D721Med (cell line): ENCODE results near the gene EIF4G3.
"Not testable (repeated sequence)": the region's sequence is repeated elsewhere in the genome, so short reads cannot be mapped to it uniquely, and the experiment has no call there.

Experiments
- DNase-seq: peaks from one replicate; pipeline ENCODE4 v3.0.0; 2011; ENCODE audit warnings: low spot score; ENCODE audit not compliant: insufficient read length
- FAIRE-seq: peaks from 2 replicates; lab custom pipeline; 2011; peaks lifted over from hg19 to GRCh38; lab: Jason Lieb, UNC
- TF ChIP-seq, protein P1 (sequence below): IDR thresholded peaks from 2 replicates; pipeline ENCODE4 v1.5.1; 2012; ENCODE audit warnings: mild to moderate bottlenecking, control low read depth; ENCODE audit not compliant: insufficient read depth; ENCODE audit errors: missing control alignments

EIF4G3 gene

DNA sequence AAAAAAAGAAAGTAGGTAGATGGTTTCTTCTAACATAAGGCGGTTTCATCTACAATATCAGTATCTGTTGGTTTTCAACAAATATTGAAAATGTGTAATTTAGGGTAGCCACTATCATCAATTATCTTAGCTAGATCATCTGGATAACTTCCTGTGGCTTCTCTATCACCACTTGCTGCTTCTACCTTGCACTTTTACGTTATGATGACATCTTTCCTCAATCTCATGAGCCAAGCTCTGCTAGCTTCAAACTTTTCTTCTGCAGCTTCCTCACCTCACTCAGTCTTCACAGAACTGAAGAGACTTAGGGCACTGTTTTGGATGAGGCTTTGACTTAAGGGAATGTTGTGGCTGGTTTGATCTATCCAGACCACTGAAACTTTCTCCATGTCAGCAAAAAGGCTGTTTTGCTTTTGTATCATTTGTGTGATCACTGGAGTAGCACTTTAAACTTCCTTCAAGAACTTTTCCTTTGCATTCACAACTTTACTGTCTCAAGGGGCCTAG lies 244.7 kb downstream of the EIF4G3 start:
- TF ChIP-seq, protein P1, sequence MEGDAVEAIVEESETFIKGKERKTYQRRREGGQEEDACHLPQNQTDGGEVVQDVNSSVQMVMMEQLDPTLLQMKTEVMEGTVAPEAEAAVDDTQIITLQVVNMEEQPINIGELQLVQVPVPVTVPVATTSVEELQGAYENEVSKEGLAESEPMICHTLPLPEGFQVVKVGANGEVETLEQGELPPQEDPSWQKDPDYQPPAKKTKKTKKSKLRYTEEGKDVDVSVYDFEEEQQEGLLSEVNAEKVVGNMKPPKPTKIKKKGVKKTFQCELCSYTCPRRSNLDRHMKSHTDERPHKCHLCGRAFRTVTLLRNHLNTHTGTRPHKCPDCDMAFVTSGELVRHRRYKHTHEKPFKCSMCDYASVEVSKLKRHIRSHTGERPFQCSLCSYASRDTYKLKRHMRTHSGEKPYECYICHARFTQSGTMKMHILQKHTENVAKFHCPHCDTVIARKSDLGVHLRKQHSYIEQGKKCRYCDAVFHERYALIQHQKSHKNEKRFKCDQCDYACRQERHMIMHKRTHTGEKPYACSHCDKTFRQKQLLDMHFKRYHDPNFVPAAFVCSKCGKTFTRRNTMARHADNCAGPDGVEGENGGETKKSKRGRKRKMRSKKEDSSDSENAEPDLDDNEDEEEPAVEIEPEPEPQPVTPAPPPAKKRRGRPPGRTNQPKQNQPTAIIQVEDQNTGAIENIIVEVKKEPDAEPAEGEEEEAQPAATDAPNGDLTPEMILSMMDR: no peak
- FAIRE-seq: no peak

DNA sequence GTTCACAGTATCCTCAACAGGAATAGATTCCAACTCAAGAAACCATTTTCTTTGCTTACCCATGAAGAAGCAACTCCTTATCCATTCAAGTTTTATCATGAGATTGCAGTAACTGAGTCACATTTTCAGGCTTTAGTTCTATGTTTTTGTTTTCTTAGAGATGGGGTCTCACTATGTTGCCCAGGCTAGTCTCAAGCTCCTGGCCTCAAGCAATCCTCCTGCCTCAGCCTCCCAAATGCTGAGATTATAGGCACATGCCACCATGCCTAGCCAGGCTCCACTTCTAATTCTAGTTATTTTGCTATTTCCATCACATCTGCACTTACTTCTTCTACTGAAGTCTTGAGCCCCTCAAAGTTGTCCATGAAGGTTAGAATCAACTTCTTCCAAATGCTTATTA lies 246.3 kb downstream of the EIF4G3 start:
- TF ChIP-seq, protein P1: no peak
- DNase-seq (no peak), FAIRE-seq (no peak)

More for the DNA sequence above, 244.7 kb downstream of the EIF4G3 start:
- DNase-seq: no peak

DNA sequence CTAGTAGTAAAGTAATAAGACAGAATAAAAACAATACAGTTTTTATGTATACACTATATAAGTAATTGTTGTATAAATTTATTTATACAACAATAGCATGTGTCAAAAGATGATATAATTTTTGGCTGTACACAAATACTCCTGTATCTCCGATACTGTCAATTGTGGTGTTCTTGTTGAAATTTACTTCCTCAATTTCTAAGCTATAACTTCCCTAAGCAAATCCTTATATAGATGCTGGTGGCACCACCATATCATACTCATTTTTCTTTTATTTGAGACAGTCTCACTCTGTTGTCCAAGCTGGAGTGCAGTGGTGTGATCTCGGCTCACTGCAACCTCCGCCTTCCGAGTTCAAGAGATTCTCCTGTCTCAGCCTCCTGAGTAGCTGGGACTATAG lies 248.6 kb downstream of the EIF4G3 start:
- TF ChIP-seq, protein P1: no peak
- FAIRE-seq (no peak), DNase-seq (no peak)

DNA sequence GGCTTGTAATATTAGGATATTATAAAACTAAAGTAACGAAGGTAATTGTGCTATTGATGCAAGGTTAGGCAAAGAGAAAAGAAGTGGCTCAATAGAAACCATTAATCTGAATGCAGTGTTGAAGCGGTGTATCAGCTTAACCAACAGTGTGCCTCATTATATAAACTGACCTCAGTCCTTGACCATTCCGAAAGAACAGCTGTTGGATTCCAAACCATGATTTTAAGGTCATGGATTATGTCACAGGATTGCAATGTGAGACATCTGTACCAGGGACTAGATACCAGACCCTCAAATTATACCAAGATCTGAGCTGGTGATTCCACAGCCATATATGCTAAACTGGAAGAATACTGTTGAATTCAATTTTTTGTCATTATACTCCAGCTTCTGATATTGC lies 255.4 kb downstream of the EIF4G3 start:
- TF ChIP-seq, protein P1: no peak
- DNase-seq (no peak), FAIRE-seq (no peak)

DNA sequence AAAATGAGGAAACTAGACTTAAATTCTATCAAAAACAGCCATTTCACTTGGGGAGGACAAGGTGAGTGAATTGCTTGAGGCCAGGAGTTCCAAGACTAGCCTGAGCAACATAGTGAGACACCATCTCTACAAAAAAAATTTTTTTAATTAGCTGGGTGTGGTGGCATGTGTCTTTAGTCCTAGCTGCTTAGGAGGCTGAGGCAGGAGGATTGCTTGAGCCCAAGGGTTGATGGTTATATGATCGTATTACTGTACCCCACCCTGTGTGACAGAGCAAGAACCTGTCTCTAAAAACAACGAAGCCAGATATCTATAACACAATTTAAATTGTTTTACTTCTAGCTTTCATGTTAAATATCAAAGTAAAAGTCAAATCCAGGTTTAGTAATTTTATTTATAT lies 263.5 kb downstream of the EIF4G3 start:
- no peak for FAIRE-seq
- no peak for DNase-seq
- TF ChIP-seq, protein P1: no peak

DNA sequence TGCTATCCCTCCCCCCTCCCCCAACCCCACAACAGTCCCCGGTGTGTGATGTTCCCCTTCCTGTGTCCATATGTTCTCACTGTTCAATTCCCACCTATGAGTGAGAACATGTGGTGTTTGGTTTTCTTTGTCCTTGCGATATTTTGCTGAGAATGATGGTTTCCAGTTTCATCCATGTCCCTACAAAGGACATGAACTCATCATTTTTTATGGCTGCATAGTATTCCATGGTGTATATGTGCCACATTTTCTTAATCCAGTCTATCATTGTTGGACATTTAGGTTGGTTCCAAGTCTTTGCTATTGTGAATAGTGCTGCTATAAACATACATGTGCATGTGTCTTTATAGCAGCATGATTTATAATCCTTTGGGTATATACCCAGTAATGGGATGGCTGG lies 269.2 kb downstream of the EIF4G3 start:
- FAIRE-seq, DNase-seq: not testable (repeated sequence)

DNA sequence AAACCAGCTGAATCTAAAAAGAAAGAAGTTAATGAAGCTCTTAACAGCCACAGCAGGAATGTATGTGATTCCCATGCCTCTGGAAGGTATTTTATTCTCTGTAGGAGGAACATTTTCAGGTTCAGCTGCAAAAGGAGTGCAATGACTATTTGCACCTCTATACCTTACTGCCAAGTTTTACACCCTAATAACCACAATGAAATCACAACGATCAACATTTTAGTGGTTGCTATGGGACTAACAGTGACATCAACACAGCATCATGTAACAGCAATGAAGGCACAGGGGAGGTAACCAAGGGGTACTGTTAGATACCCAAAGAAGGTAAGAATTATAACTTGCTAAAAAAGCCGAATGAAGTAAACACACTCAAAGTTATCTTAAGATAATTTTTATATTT lies 273.3 kb downstream of the EIF4G3 start:
- FAIRE-seq (no peak), DNase-seq (no peak)
- TF ChIP-seq, protein P1: no peak

DNA sequence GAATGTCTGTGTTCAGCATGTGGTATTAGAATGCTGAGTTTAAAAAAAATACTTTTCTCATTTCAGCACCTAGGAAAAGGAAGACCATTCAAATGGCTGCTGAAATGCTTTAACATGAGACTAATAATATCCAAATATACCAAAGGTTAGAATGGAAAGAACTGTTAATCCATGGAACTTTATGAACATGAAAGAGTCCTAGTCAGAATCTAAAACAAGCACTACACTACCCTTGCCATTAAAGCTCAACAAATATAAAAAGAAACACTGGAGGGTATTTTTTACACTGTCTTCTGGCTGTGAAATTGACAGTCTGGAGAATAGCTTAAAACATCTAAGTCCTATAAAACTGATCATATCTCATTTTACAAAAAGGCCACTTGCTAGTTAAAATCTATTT lies 276.6 kb downstream of the EIF4G3 start:
- TF ChIP-seq, protein P1: no peak
- DNase-seq: no peak
- no peak for FAIRE-seq
